Superior temporal gyrus (tissue), 1 donor: ENCODE measurements around the gene KLHL26.

Experiments
- DNase-seq: peaks from one replicate; pipeline ENCODE4 v3.0.0-alpha.2; 2016; ENCODE audit errors: extremely low spot score

The KLHL26 gene

GRCh38 chr19:18646535-18647370 is 9.9 kb downstream of the KLHL26 start:
- DNase-seq, result no peak

DNA sequence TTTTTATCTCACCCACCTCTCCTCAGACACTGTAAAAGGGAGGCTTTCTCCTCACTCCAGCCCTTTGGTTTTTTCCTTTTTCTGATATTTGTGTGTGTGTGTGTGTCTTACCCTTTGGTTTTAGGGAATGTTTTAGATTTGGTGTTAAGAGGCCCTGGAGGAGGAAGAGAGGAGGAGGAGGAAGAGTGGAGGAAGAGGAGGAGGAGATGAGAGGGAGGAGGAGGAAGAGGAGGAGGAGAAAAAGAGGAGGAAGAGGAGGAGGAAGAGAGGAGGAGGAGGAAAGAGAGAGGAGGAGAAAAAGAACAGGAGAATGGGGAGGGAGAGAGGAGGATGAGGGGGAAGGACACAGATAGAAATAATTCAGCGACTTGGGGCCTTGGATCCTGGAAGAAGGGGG is 10.5 kb downstream of the KLHL26 start:
- DNase-seq, result no peak

DNA sequence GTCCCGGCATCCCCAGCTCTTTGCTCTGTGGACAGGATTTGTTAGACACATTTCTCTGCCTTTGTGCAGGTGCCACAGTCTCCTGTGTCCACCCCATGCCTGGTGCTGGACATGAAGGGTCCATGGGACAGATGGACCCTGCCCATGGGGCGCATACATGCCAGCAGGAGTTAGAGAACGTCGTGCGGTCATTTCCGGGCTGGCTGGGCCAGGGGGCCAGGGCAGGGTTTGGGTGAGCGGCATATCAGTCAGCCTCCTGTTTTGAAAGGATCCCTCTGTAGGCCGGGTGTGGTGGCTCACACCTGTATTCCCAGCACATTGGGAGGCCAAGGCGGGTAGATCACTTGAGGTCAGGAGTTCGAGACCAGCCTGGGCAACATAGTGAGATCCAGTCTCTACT is 11.0 kb downstream of the KLHL26 start:
- no peak for DNase-seq

- no peak for DNase-seq
Observed at GRCh38 chr19:18648973-18649315, 12.1 kb downstream of the KLHL26 start.

DNA sequence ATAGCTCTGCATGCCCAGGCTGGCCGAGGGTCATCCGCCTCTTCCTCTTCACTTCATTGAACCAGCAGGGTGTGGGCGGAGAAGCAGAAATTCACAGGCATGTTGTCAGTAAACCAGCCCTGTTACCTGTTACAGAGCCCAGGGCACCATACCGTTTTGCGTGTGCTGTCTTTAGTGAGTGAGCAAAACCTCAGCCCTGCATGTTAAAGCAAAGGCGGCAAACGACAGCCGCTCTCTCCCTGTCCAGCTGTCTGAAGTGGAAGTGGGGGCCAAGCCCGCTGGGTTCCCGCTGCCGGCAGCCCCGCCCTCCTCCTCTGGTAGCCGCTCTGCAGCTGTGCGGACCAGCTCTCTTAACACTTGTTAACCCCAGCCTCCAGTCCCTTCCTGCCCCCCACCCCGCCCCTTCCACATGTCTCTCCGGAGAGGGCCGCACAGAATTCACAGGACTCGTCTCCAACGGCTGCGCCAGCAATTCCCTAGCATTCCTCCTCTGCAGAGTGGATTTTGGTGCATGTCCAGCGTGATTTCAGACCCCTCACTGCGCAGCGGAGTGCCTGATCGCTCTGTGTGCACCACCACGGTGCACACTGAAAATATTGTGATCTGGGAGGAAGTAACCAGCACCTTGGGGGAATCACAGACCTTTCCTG is 12.7 kb downstream of the KLHL26 start:
- no peak for DNase-seq

GRCh38 chr19:18650021-18650390 is 13.2 kb downstream of the KLHL26 start:
- DNase-seq, result no peak

GRCh38 chr19:18650468-18651041 is 13.7 kb downstream of the KLHL26 start:
- no peak for DNase-seq

- no peak for DNase-seq
Observed at GRCh38 chr19:18651300-18651699, 14.5 kb downstream of the KLHL26 start.

GRCh38 chr19:18651733-18652132 is 14.9 kb downstream of the KLHL26 start:
- no peak for DNase-seq

GRCh38 chr19:18653853-18654252 is 17.0 kb downstream of the KLHL26 start:
- DNase-seq, result no peak

DNA sequence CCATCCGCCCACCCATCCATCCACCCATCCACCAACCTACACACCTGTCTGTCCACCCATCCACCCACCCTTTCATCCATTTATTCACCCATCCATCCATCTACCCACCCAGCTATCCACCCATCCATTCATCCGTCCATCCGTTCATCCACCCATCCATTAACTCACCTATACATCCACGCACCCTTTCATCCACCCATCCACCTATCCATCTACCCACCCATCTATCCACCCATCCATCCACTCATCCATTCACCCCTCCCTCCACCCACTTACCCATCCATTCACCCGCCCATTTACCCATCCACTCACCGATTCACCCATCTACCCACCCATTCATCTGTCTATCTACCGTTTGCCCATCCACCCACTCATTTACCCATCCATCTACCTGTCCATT is 17.6 kb downstream of the KLHL26 start:
- no peak for DNase-seq

- DNase-seq, result no peak
Observed at GRCh38 chr19:18655173-18655844, 18.5 kb downstream of the KLHL26 start.

- DNase-seq, result no peak
Observed at GRCh38 chr19:18656337-18657086, 19.7 kb downstream of the KLHL26 start.

DNA sequence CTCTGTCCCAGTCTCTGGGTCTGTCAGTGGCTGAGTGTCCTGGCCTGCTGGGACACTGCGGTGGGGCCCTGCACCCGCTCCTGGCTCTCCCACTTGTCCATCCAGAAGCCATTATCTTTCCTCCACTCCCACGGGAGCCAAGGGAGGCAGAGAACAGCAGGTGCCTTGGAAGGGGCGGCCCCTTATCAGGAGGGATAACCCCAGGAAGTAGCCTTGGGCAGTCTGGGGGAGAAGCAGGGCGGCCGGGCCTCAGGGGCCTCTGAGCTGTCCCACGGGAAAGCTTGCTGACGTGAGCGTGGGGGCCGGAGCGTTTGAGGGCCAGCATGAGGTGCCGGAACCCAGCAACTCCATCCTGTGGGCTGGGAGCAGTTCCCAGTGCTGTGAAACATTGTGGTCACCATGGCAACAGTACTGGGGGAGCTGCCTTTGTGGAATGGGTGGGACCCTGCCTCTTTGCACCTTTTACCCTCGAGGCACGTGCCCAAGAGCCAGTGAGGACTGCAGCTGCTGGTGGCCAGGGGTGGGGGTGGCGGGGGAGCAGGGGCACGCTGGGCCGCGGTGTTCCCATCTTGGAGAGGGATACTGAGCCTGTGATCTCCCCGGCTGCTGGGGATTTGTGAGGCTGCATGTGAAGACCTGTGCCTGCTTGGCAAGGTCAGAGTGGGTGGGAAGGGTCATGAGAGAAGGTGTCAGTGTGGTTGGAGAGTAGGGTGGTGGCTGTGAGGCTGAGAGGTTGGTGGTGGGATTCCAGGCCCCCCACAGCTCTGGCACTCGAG is 20.9 kb downstream of the KLHL26 start:
- DNase-seq, result no peak

DNA sequence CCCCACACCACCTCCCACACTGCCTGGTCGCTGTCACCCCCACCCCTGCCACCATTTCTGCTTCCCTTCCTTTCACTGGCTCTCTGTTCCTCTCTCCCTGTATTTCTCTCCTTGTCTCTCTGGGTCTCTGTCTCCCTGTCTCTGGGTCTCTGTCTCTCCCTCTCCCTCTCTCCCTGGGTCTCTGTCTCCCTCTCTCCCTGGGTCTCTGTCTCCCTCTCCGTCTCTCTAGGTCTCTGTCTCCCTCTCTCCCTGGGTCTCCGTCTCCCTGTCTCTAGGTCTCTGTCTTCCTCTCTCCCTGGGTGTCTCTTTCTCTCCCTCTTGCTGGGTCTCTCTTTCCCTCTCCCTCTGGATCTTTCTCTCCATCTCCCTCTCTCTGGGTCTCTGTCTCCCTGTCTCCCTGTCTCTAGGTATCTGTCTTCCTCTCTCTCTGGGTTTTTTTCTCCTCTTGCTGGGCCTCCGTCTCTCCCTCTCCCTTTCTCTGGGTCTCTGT is 21.6 kb downstream of the KLHL26 start:
- no peak for DNase-seq

DNA sequence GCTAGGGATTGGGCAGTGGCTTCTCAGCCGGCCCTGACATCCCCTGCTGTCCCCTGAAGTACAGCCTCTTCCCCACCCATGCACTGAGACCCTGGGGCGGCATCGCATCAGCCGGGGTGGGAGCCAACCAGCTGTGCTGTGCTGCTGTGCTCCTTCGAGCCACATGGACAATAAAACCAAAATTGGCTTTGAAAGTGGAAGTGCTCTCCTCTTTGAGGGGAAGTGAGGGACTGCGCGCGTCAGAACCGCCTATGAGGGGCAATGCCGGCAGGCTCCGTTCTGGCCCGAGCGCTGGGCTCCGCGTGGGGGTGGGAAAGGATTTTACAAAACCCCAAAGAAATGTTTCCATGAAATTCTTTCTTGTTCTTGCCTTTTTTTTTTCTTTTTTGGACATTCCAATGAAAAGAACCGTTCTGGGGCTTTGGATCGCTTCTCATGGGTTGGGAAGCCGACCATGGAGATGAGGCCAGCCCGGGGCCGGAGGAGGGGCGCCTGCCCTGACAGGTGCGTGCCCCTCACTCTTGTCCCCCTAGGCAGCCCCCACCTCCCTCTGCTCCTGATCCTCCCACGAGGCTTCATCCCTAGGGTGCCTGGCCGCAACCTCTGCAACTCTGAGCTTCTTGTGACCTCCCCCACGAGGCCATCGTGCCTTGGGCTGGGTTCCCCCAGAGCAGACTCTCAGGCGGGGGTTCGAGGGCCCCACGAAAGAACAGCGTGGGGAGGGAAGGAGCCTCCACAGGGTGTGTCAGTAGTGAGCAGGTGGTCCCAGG is 22.6 kb downstream of the KLHL26 start:
- no peak for DNase-seq

- DNase-seq, result no peak
Observed at GRCh38 chr19:18660051-18660910, 23.5 kb downstream of the KLHL26 start.

- DNase-seq, result no peak
Observed at GRCh38 chr19:18660939-18661670, 24.3 kb downstream of the KLHL26 start.
